KMS-11 (cell line): ENCODE data around the gene KCNH6.

Source experiments
- H2AFZ ChIP-seq: fragments of 200-600 bp; sonication (generic); 2 replicates; pipeline ENCODE4 v1.6.1; 2016; ENCODE audit warnings: antibody characterized with exemption, mixed run types, low read depth
- H3K27ac ChIP-seq: fragments of 200-600 bp; sonication (generic); 2 replicates; pipeline ENCODE4 v1.6.1; 2016; ENCODE audit warnings: mild to moderate bottlenecking, mixed run types
- H3K27me3 ChIP-seq: fragments of 200-600 bp; sonication (generic); 2 replicates; pipeline ENCODE4 v1.6.1; 2017; ENCODE audit warnings: mild to moderate bottlenecking, low read depth, mixed run types, moderate library complexity; ENCODE audit not compliant: insufficient read depth
- H3K36me3 ChIP-seq: fragments of 200-600 bp; sonication (generic); 2 replicates; pipeline ENCODE4 v1.6.1; 2017; ENCODE audit warnings: mild to moderate bottlenecking, mixed run types; ENCODE audit not compliant: insufficient read depth
- H3K4me1 ChIP-seq: fragments of 200-600 bp; sonication (generic); 2 replicates; pipeline ENCODE4 v1.6.1; 2016; ENCODE audit warnings: mild to moderate bottlenecking, low read depth, mixed run types; ENCODE audit not compliant: poor library complexity, severe bottlenecking
- H3K4me2 ChIP-seq: fragments of 200-600 bp; sonication (generic); 2 replicates; pipeline ENCODE4 v1.7.0; 2016; ENCODE audit warnings: mild to moderate bottlenecking, mixed run types
- H3K4me3 ChIP-seq: fragments of 200-600 bp; sonication (generic); IDR thresholded peaks from 2 replicates; pipeline ENCODE4 v1.6.1; 2017; ENCODE audit warnings: low read depth, low read length, mixed read lengths; ENCODE audit not compliant: insufficient read depth
- H3K79me2 ChIP-seq: fragments of 200-600 bp; sonication (generic); 2 replicates; pipeline ENCODE4 v1.6.1; 2016; ENCODE audit warnings: low read depth, mixed run types; ENCODE audit not compliant: insufficient read depth
- H3K9ac ChIP-seq: fragments of 200-600 bp; sonication (generic); 2 replicates; pipeline ENCODE4 v1.6.1; 2016; ENCODE audit warnings: mild to moderate bottlenecking, mixed run types
- H4K20me1 ChIP-seq: fragments of 200-600 bp; sonication (generic); 2 replicates; pipeline ENCODE4 v1.6.1; 2016; ENCODE audit warnings: mild to moderate bottlenecking, mixed run types; ENCODE audit not compliant: insufficient read depth
- CTCF ChIP-seq: fragments of 200-600 bp; sonication (generic); conservative IDR thresholded peaks from 2 replicates; pipeline ENCODE4 v1.6.1; 2017; ENCODE audit warnings: low read depth, mild to moderate bottlenecking, antibody characterized with exemption, low read length, moderate library complexity, mixed read lengths

The KCNH6 gene

GRCh38 chr17:63519972-63520882 lies 2.9 kb upstream of the KCNH6 start:
- Histone ChIP-seq H3K79me2 (no peaks in the 10 kb centered on the region), H3K27me3 (peaks cover 51% of the 10 kb centered on the region), H3K9ac (no peak overlapping the region), H3K4me2 (no peak overlapping the region), H2AFZ (no peak overlapping the region), H3K27ac (no peak overlapping the region), H3K4me3 (no peak overlapping the region), H4K20me1 (no peaks in the 10 kb centered on the region), H3K4me1 (no peaks in the 10 kb centered on the region), H3K36me3 (no peaks in the 10 kb centered on the region)
- TF ChIP-seq CTCF: no peak

- no peak overlapping the region for H3K4me2 ChIP-seq
- TF ChIP-seq CTCF: no peak
- no peak overlapping the region for H3K27ac ChIP-seq
- no peak overlapping the region for H2AFZ ChIP-seq
- H3K9ac ChIP-seq: no peak overlapping the region
- no peaks in the 10 kb centered on the region for H4K20me1 ChIP-seq
- H3K4me3 ChIP-seq: no peak overlapping the region
- H3K4me1 ChIP-seq: no peaks in the 10 kb centered on the region
- no peaks in the 10 kb centered on the region for H3K79me2 ChIP-seq
- H3K27me3 ChIP-seq: peaks cover 56% of the 10 kb centered on the region
- no peaks in the 10 kb centered on the region for H3K36me3 ChIP-seq
Measured at GRCh38 chr17:63524051-63524450, 893 bp downstream of the KCNH6 start.

- no peak overlapping the region for H3K4me3 ChIP-seq
- H3K4me2 ChIP-seq: no peak overlapping the region
- no peaks in the 10 kb centered on the region for H3K79me2 ChIP-seq
- no peaks in the 10 kb centered on the region for H3K4me1 ChIP-seq
- no peaks in the 10 kb centered on the region for H4K20me1 ChIP-seq
- H3K36me3 ChIP-seq: no peaks in the 10 kb centered on the region
- no peak for TF ChIP-seq CTCF
- no peak overlapping the region for H3K27ac ChIP-seq
- no peak overlapping the region for H2AFZ ChIP-seq
- H3K9ac ChIP-seq: no peak overlapping the region
- peaks cover 48% of the 10 kb centered on the region for H3K27me3 ChIP-seq
Measured at GRCh38 chr17:63525190-63525946, 2.2 kb downstream of the KCNH6 start.

- no peak for TF ChIP-seq CTCF
- no peak overlapping the region for H3K4me3 ChIP-seq
- no peaks in the 10 kb centered on the region for H3K79me2 ChIP-seq
- H3K27me3 ChIP-seq: peaks cover 45% of the 10 kb centered on the region
- H3K4me2 ChIP-seq: no peak overlapping the region
- H4K20me1 ChIP-seq: no peaks in the 10 kb centered on the region
- no peak overlapping the region for H3K9ac ChIP-seq
- H2AFZ ChIP-seq: no peak overlapping the region
- no peak overlapping the region for H3K27ac ChIP-seq
- no peaks in the 10 kb centered on the region for H3K36me3 ChIP-seq
- H3K4me1 ChIP-seq: no peaks in the 10 kb centered on the region
Measured at GRCh38 chr17:63526861-63527260, 3.7 kb downstream of the KCNH6 start.
